ENCODE results near the gene KRT6B.

Gene KRT6B

GRCh38 chr12:52469853-52470252 lies 17.9 kb upstream of the KRT6B start:
- no peak for TF ChIP-seq NFIC (IDR thresholded peaks at IDR 0.05)
- TF ChIP-seq RAD21 (IDR thresholded peaks at IDR 0.05; ENCODE audit: low read depth), result no peak
- TF ChIP-seq EGR1 (IDR thresholded peaks at IDR 0.05), result no peak
- TF ChIP-seq REST (IDR thresholded peaks at IDR 0.05; ENCODE audit: low read depth), result no peak
- TF ChIP-seq FOXM1 (IDR thresholded peaks at IDR 0.05; ENCODE audit: borderline replicate concordance, low read depth), result no peak
- TF ChIP-seq ZBTB7A (IDR thresholded peaks at IDR 0.05; ENCODE audit: low read depth), result no peak
- no peak for TF ChIP-seq EP300 (IDR thresholded peaks at IDR 0.05; ENCODE audit: borderline replicate concordance)
- no peak for TF ChIP-seq YY1 (IDR thresholded peaks at IDR 0.05; ENCODE audit: low read depth)
- TF ChIP-seq USF1 (IDR thresholded peaks at IDR 0.05), result no peak
- no peak for TF ChIP-seq CEBPB (IDR thresholded peaks at IDR 0.05)
- TF ChIP-seq, protein P1, sequence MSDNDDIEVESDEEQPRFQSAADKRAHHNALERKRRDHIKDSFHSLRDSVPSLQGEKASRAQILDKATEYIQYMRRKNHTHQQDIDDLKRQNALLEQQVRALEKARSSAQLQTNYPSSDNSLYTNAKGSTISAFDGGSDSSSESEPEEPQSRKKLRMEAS (IDR thresholded peaks at IDR 0.05), result no peak

DNA sequence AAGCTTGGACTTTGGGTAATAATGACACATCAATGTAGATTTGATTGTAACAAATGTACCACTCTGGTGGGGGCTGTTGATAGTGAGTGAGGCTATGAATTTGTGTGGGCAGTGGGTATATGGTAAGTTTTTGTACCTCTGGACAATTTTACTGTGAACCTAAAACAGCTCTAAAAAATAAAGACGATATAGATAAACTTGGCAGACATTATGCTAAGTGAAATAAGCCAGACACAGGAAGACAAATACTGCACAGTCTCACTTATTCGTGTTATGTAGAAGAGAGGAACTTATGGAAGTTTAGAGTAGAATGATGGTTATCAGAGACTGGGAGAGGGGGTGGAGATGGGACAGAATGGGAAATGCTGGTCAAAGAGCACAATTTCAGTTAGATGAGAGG lies 13.0 kb upstream of the KRT6B start:
- no peak for TF ChIP-seq TEAD4 (IDR thresholded peaks at IDR 0.05)
- TF ChIP-seq RAD21 (IDR thresholded peaks at IDR 0.05; ENCODE audit: low read depth), result no peak
- no peak for TF ChIP-seq TCF12 (IDR thresholded peaks at IDR 0.05; ENCODE audit: low read depth)
- no peak for TF ChIP-seq USF1 (IDR thresholded peaks at IDR 0.05)
- no peak for TF ChIP-seq REST (IDR thresholded peaks at IDR 0.05; ENCODE audit: low read depth)

- no peak for TF ChIP-seq TCF12 (IDR thresholded peaks at IDR 0.05; ENCODE audit: low read depth)
- 0 out of 2 replicates have a peak, but pooled peaks have one; percentile 16 for TF ChIP-seq NFIC (IDR thresholded peaks at IDR 0.05)
- no peak for TF ChIP-seq FOXM1 (IDR thresholded peaks at IDR 0.05; ENCODE audit: borderline replicate concordance, low read depth)
- no peak for TF ChIP-seq CREB1 (IDR thresholded peaks at IDR 0.05; ENCODE audit: low read depth)
- no peak for TF ChIP-seq REST (IDR thresholded peaks at IDR 0.05; ENCODE audit: low read depth)
- TF ChIP-seq YY1 (IDR thresholded peaks at IDR 0.05; ENCODE audit: low read depth), result no peak
- no peak for TF ChIP-seq TAF1 (IDR thresholded peaks at IDR 0.05; ENCODE audit: low read depth)
Measured at GRCh38 chr12:52461693-52462092, 9.7 kb upstream of the KRT6B start.

GRCh38 chr12:52458861-52459260 lies 6.9 kb upstream of the KRT6B start:
- TF ChIP-seq EGR1 (IDR thresholded peaks at IDR 0.05) (no peak), REST (IDR thresholded peaks at IDR 0.05; ENCODE audit: low read depth) (no peak), YY1 (IDR thresholded peaks at IDR 0.05; ENCODE audit: low read depth) (no peak), TEAD4 (IDR thresholded peaks at IDR 0.05) (no peak), CREB1 (IDR thresholded peaks at IDR 0.05; ENCODE audit: low read depth) (no peak), USF1 (IDR thresholded peaks at IDR 0.05) (no peak), TCF12 (IDR thresholded peaks at IDR 0.05; ENCODE audit: low read depth) (no peak), RAD21 (IDR thresholded peaks at IDR 0.05; ENCODE audit: low read depth) (no peak), FOXM1 (IDR thresholded peaks at IDR 0.05; ENCODE audit: borderline replicate concordance, low read depth) (no peak), NFIC (IDR thresholded peaks at IDR 0.05) (no peak), EP300 (IDR thresholded peaks at IDR 0.05; ENCODE audit: borderline replicate concordance) (no peak), TAF1 (IDR thresholded peaks at IDR 0.05; ENCODE audit: low read depth) (no peak), CEBPB (IDR thresholded peaks at IDR 0.05) (no peak), ZBTB7A (IDR thresholded peaks at IDR 0.05; ENCODE audit: low read depth) (no peak)
- TF ChIP-seq, protein P1 (IDR thresholded peaks at IDR 0.05), result no peak
